SK-N-MC (cell line): ENCODE data around the gene NLGN1.

ENCODE experiments used
- DNase-seq: peaks from one replicate; pipeline ENCODE4 v3.0.0-alpha.2; 2011; ENCODE audit warnings: low read depth, low spot score
- H3K27ac ChIP-seq: fragments of 200-600 bp; sonication (generic); 2 replicates; pipeline ENCODE4 v1.5.1; 2016; ENCODE audit warnings: mixed run types
- H3K36me3 ChIP-seq: fragments of 200-600 bp; sonication (generic); 2 replicates; pipeline ENCODE4 v1.6.1; 2017; ENCODE audit warnings: antibody characterized with exemption, low read length, mixed read lengths; ENCODE audit not compliant: insufficient read depth
- H3K4me3 ChIP-seq: fragments of 200-600 bp; sonication (generic); 2 replicates; pipeline ENCODE4 v1.5.1; 2016
- H3K9ac ChIP-seq: fragments of 200-600 bp; sonication (generic); 2 replicates; pipeline ENCODE4 v1.8.0; 2017; ENCODE audit warnings: mixed run types, mixed read lengths; ENCODE audit not compliant: insufficient read length
- H3K9me3 ChIP-seq: fragments of 200-600 bp; sonication (generic); 2 replicates; pipeline ENCODE4 v1.6.1; 2017; ENCODE audit warnings: low read depth, mild to moderate bottlenecking, antibody characterized with exemption, low read length, moderate library complexity, mixed read lengths
- EZH2 ChIP-seq: fragments of 200-600 bp; sonication (generic); IDR thresholded peaks from one replicate; pipeline ENCODE4 v1.6.1; 2017; ENCODE audit warnings: antibody characterized with exemption
- FOXP2 ChIP-seq: optimal IDR thresholded peaks from 2 replicates; pipeline ENCODE3; 2011; ENCODE audit warnings: mild to moderate bottlenecking, moderate library complexity; ENCODE audit not compliant: insufficient read depth; ENCODE audit errors: extremely low read length, control extremely low read depth
- POLR2AphosphoS5 ChIP-seq: IDR thresholded peaks from 2 replicates; pipeline ENCODE4 v1.6.1; 2012; ENCODE audit warnings: mild to moderate bottlenecking, low read depth, low read length, borderline replicate concordance

Gene NLGN1

DNA sequence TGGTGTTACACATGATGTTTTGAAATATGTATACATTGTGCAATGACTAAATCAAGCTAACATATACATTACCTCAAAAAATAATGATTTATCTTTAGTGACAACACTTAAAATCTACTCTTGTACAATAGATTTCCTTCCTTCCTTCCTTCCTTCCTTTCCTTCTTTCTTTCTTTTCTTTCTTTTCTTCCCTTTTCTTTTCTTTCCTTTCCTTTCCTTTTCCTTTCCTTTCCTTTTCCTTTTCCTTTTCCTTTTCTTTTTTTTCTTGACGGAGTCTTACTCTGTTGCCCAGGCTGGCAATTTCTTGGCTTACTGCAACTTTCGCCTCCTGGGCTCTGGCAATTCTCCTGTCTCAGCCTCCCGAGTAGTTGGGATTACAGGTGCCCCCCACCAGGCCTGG, 170.5 kb downstream of the NLGN1 start:
- Histone ChIP-seq H3K9ac (no peak overlapping the region), H3K4me3 (no peak overlapping the region), H3K27ac (no peak overlapping the region), H3K36me3 (no peaks in the 10 kb centered on the region), H3K9me3 (no peaks in the 10 kb centered on the region; the same call in 1 of the 2 replicates)
- no peak for TF ChIP-seq EZH2
- TF ChIP-seq FOXP2 = no peak
- no peak for TF ChIP-seq POLR2AphosphoS5
- no peak for DNase-seq

DNA sequence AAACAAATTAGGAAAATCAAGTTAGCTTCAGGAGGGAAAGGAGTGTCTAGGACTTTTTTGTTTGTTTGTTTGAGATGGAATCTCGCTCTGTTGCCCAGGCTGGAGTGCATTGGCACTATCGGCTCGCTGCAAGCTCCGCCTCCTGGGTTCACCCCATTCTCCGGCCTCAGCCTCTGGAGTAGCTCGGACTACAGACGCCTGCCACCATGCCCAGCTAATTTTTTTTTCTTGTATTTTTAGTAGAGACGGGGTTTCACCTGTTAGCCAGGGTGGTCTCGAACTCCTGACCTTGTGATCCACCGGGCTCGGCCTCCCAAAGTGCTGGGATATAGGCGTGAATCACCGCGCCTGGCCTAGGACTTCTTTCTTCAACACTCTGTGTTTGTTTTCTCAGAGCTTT, 171.1 kb downstream of the NLGN1 start:
- TF ChIP-seq FOXP2 (no peak), POLR2AphosphoS5 (no peak), EZH2 (no peak)
- Histone ChIP-seq H3K27ac (no peak overlapping the region), H3K4me3 (no peak overlapping the region), H3K9ac (no peak overlapping the region), H3K9me3 (no peaks in the 10 kb centered on the region; the same call in 1 of the 2 replicates), H3K36me3 (no peaks in the 10 kb centered on the region)
- no peak for DNase-seq

DNA sequence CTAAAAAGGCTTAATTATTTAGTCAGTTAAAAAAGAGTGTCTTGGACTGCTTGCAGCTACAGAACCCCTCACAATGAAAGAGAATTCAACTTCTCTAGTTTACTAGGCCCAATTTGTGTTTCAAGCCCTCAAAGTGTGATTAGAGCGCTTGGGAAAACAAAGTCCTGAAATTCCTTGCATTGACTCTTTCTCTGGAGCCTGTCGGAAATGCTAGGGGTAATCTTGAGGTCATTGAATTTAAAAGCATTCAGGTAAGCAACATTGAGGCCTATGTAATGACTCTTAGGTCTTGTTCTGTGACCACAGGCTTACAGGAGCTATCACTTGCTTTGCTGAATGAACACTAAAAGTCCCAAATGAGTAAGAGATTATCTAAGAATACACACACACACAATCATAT, 186.0 kb downstream of the NLGN1 start:
- no peak for DNase-seq
- TF ChIP-seq FOXP2 (no peak), POLR2AphosphoS5 (no peak), EZH2 (no peak)
- Histone ChIP-seq H3K9ac (no peak overlapping the region), H3K9me3 (no peaks in the 10 kb centered on the region), H3K4me3 (no peak overlapping the region), H3K27ac (no peak overlapping the region), H3K36me3 (no peaks in the 10 kb centered on the region)

DNA sequence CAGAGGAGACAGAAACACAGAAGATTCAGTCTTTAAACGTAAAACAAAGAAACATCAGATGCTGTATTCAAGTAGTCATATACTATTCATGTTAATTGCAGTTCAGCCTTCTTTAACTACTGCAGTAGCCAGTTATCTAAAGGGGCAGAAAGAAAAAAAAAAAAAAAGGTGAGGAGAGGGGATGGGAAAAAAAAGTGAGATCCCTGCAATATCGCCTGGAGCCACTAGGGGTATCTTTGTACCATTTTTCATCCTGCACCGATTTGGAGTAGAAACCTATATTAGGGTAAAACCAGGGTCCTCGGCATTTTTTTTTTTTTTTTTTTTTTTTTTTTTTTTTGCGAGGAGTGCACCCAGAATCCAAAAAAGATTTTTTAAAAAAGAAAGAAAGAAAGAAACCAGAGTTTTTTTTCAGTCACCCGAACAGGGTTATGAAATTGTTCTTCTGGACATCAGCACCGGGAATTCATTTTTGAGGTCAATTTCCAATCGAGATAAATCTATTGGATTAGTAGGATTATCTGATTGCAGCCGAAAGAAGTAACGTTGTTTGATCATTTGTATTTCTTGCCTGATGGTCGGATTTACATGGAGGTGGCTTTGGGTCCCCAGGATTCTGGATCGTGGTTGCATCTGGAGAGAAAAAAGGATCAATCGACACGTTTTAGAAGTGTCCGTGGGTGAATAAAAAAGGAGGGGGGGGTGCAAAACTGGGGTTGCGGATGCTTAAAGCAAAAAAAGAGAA, 186.7 kb downstream of the NLGN1 start:
- H3K27ac ChIP-seq = no peak overlapping the region
- H3K4me3 ChIP-seq = peak overlapping the region; percentile 89
- TF ChIP-seq FOXP2 = no peak
- TF ChIP-seq POLR2AphosphoS5 = no peak
- TF ChIP-seq EZH2 = no peak
- H3K36me3 ChIP-seq = no peaks in the 10 kb centered on the region
- no peaks in the 10 kb centered on the region for H3K9me3 ChIP-seq
- H3K9ac ChIP-seq = peak overlapping the region; percentile 69
- peak; percentile 73 for DNase-seq

DNA sequence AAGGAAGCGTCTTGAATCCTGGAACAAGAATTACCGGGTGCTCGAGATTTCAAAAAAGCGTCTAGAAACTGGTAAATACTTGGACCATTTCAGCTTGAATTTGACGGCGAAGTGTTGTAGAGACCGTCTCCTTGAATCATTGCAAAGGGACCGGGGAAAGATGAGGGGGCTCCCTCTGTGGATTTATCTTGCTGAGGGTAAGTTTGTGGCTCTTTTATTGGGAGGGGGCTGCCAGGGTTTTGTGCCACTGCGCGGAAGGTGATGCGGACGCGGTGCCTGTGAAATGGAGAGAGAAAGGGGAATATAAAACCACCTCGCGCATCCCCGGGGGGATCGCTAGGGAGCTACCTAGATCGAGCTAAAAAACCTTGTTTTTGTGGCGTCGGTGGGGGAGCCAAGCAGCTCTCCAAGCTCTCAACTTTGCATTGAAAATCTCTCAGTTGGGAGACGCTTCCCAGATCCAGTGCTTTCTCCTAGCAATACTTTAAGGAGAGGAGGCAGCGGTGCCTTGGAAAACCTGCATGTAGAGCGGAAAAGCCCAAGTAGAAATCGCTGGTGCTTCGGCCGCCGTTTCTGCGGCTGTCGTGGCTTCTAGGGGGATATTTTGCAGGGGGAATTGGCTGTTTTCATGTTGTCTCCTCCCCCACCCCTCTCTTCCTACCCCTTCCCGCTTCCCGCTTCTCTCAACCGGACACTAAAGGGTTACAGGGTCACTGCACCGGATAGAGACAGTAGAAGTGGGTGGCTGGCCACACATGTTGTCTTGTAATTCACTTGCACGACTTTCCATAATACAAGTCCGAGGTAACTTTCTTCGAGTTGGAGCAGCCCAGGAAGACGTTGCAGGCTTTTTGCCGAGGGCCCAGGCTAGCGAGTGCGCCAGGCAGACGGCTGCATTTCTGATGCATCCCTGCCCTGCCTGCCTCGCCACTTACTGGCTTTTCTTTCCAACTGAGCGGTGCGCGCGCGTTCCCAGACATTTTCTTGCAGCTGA, 187.6 kb downstream of the NLGN1 start:
- DNase-seq = peak; percentile 67
- H3K9ac ChIP-seq = peak overlapping the region; percentile 69

DNA sequence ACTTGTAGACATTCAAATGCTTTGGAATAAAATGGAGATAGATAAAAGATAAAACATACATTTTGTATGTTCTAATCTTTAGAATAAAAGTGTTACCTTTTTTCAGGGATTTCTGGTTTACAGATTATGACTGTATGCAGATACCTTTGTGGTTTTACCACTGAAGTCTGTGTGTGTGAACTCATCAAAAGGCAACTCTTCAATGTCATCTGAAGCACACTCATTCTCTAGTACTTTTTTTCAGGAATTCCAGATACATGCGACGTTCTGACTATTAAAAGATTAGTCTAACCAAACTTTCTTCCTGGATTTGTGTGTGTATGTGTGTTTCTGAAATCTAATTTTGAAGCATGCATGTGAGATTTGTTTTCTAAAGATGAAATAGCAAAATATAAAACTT, 188.6 kb downstream of the NLGN1 start:
- Histone ChIP-seq H3K9ac (peak overlapping the region; percentile 69), H3K4me3 (peak overlapping the region; percentile 89), H3K27ac (no peak overlapping the region), H3K9me3 (no peaks in the 10 kb centered on the region), H3K36me3 (no peaks in the 10 kb centered on the region)
- TF ChIP-seq EZH2 = no peak
- DNase-seq = no peak

More for the DNA sequence above, 187.6 kb downstream of the NLGN1 start:
- no peaks in the 10 kb centered on the region for H3K36me3 ChIP-seq
- H3K9me3 ChIP-seq = no peaks in the 10 kb centered on the region
- H3K27ac ChIP-seq = no peak overlapping the region
- TF ChIP-seq FOXP2 (no peak), POLR2AphosphoS5 (peak; percentile 40; the same call in 1 of the 2 replicates), EZH2 (no peak)
- H3K4me3 ChIP-seq = peak overlapping the region; percentile 89

DNA sequence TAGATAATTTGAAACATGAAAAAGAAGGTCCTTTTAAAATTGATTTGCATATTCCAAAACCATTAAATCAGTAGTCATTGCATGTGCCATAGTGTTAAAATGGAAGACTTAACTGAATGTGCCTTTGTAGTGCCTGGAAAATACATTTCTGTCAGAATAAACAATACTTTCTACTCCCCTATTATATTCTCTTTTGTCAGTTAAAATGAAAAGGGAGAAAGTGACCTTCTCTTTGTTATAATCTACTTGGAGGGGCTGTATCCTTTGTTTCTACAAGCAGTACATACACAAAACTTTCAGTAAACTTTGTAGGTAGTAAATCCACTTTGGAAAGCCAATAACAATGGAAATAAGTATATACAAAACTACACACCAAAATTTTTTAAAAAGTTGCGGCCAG, 189.5 kb downstream of the NLGN1 start:
- no peaks in the 10 kb centered on the region for H3K36me3 ChIP-seq
- H3K4me3 ChIP-seq = peak overlapping the region; percentile 89; the same call in 1 of the 2 replicates
- no peak overlapping the region for H3K27ac ChIP-seq
- no peak for DNase-seq
- TF ChIP-seq FOXP2 = no peak
- no peak for TF ChIP-seq EZH2
- no peak for TF ChIP-seq POLR2AphosphoS5
- no peaks in the 10 kb centered on the region for H3K9me3 ChIP-seq
- no peak overlapping the region for H3K9ac ChIP-seq

DNA sequence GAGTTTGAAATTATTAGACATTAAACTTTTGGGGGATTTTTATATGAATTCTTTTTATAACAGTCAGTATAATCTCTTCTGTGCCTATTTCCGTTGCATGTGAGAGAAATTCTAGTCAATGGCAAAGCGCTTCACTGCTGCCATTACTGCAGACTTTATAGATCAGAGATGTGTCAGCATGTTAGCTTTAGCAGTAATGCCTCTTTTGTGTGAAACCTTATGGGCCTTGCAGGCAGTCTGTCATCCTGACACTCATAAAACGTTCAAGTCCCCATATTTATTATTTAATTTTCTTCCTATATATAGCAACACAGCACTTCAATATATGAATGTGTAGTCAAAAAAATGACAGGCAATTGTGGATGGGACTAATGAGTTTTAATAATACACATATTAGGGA, 191.0 kb downstream of the NLGN1 start:
- Histone ChIP-seq H3K9me3 (no peaks in the 10 kb centered on the region), H3K36me3 (no peaks in the 10 kb centered on the region), H3K4me3 (peak overlapping the region; percentile 14), H3K27ac (peak overlapping the region; percentile 44; the same call in 1 of the 2 replicates), H3K9ac (no peak overlapping the region)
- TF ChIP-seq FOXP2 (peak; percentile 24), POLR2AphosphoS5 (peak; percentile 21; the same call in 1 of the 2 replicates), EZH2 (no peak)
- no peak for DNase-seq
